ENCODE data around the gene WDR7.

DNA sequence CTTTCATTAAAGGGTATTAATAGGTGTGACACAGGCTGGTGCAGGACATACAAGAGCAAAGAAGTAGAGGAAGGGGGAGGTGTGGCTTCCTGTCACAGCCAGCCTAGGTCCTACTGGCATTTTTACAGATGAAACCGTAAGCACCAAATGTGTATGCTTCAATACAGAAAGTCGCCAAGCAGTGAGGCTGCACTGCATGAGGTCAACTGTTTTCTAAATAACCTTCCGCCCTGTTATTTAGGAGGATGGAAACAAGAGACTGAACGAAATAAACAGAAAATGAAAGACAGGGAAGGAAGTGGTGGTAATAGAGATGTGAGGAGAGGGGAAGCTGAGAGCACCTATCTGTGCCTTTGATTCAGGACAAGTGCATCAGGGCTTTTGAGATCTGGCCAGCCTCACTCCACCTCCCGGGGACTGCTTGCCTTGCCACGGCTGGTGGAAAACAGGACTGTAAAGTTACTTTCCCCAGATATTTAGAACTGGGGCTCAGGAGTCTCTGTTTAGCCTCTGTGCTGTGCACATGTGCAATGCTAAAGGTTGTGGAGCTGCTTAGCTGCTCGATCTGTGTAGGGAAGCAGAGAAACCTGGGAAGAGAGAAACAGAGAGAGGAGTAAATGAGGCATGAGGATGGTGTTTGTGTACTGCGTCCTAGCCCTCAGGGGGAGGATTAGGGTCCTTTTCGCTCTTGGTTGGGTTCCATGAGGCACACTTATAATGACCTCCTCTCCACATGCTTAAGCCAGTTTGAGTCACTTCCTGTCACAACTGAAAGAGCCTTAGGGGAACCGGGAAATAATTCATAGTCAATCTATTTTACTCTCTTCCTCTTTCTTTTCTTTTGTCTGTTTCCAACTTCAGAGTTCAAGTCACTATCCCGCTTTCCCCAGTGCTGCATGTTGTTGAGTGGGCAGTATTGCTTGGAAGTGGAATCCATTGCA is 433.4 kb downstream of the WDR7 start:
- TF ChIP-seq CTCF (IDR thresholded peaks at IDR 0.05) = no peak
- TF ChIP-seq POLR2A (IDR thresholded peaks at IDR 0.05) = no peak
